GM19467 (cell line): ENCODE measurements around the gene TBATA.

Source experiments
- ATAC-seq: cut with Tn5 transposase; IDR thresholded peaks from one replicate; pipeline ENCODE4 v1.9.1; 2021; ENCODE audit warnings: mild to moderate bottlenecking, moderate library complexity; ENCODE audit not compliant: unreplicated experiment

Gene TBATA

GRCh38 chr10:70809011-70809611 lies 23.9 kb upstream of the TBATA start:
- no peak for ATAC-seq

GRCh38 chr10:70807556-70807955 lies 22.4 kb upstream of the TBATA start:
- ATAC-seq, result no peak

GRCh38 chr10:70806841-70807240 lies 21.7 kb upstream of the TBATA start:
- no peak for ATAC-seq

GRCh38 chr10:70805619-70806215 lies 20.5 kb upstream of the TBATA start:
- ATAC-seq, result no peak

GRCh38 chr10:70804421-70804808 lies 19.2 kb upstream of the TBATA start:
- ATAC-seq, result no peak

- ATAC-seq, result no peak
Observed at GRCh38 chr10:70803775-70804420, 18.7 kb upstream of the TBATA start.

- no peak for ATAC-seq
Observed at GRCh38 chr10:70801854-70802253, 16.7 kb upstream of the TBATA start.

GRCh38 chr10:70799124-70799523 lies 13.9 kb upstream of the TBATA start:
- ATAC-seq, result no peak

- no peak for ATAC-seq
Observed at GRCh38 chr10:70797840-70798239, 12.7 kb upstream of the TBATA start.

GRCh38 chr10:70795613-70796012 lies 10.4 kb upstream of the TBATA start:
- ATAC-seq, result no peak

- no peak for ATAC-seq
Observed at GRCh38 chr10:70791386-70792039, 6.3 kb upstream of the TBATA start.

- ATAC-seq, result no peak
Observed at GRCh38 chr10:70786799-70787415, 1.7 kb upstream of the TBATA start.

- no peak for ATAC-seq
Observed at GRCh38 chr10:70784471-70784870, 706 bp downstream of the TBATA start.

GRCh38 chr10:70784016-70784415 lies 1.2 kb downstream of the TBATA start:
- no peak for ATAC-seq

GRCh38 chr10:70782746-70783680 lies 2.2 kb downstream of the TBATA start:
- ATAC-seq, result no peak

GRCh38 chr10:70782086-70782745 lies 3.0 kb downstream of the TBATA start:
- ATAC-seq, result no peak

GRCh38 chr10:70781461-70782051 lies 3.6 kb downstream of the TBATA start:
- no peak for ATAC-seq

- no peak for ATAC-seq
Observed at GRCh38 chr10:70780772-70781171, 4.4 kb downstream of the TBATA start.

GRCh38 chr10:70780370-70780760 lies 4.8 kb downstream of the TBATA start:
- no peak for ATAC-seq
